Measurements from ENCODE around the gene SSH3.

GRCh38 chr11:67349036-67349435, 45.7 kb downstream of the SSH3 start:
- no peak for TF ChIP-seq CTCF (IDR thresholded peaks at IDR 0.05; ENCODE audit: poor library complexity, severe bottlenecking)
- no peak for TF ChIP-seq MXI1 (conservative IDR thresholded peaks at IDR 0.05; ENCODE audit: poor library complexity, severe bottlenecking)
- no peak for TF ChIP-seq POLR2AphosphoS5 (IDR thresholded peaks at IDR 0.05)
- no peak for TF ChIP-seq SMC3 (conservative IDR thresholded peaks at IDR 0.05; ENCODE audit: poor library complexity)
- no peak for TF ChIP-seq EP300 (conservative IDR thresholded peaks at IDR 0.05; ENCODE audit: poor library complexity, severe bottlenecking)
- no peak for TF ChIP-seq TAF1 (IDR thresholded peaks at IDR 0.05; ENCODE audit: low read depth)

Measured in neural cell (in vitro differentiated cells).